BLaER1 treated with 17β-estradiol and CSF1 and Interleukin-3, amounts not matched to agents 10 nM and 100 nM (cell line): ENCODE measurements around the gene SPDYE3.

Experiments
- H3K27ac ChIP-seq, 11 experiments: shearing (Covaris generic); formaldehyde crosslinking; 2 replicates each; pipeline ENCODE4 v1.8.1; 2022
- H3K27me3 ChIP-seq, 11 experiments: shearing (Covaris generic); formaldehyde crosslinking; 2 replicates each; pipeline ENCODE4 v1.8.1; 2022
- H3K36me3 ChIP-seq, 11 experiments: shearing (Covaris generic); formaldehyde crosslinking; 2 replicates each; pipeline ENCODE4 v1.8.1; 2022
- H3K4me1 ChIP-seq, 10 experiments: shearing (Covaris generic); formaldehyde crosslinking; 2 replicates each; pipeline ENCODE4 v1.8.1; 2022
- H3K4me2 ChIP-seq, 11 experiments: shearing (Covaris generic); formaldehyde crosslinking; 2 replicates each; pipeline ENCODE4 v1.8.1; 2022
- H3K4me3 ChIP-seq, 10 experiments: shearing (Covaris generic); formaldehyde crosslinking; 2 replicates each; pipeline ENCODE4 v1.8.1; 2022
- H3K9ac ChIP-seq, 11 experiments: shearing (Covaris generic); formaldehyde crosslinking; 2 replicates each; pipeline ENCODE4 v1.8.1; 2022
- H3K9me3 ChIP-seq, 11 experiments: shearing (Covaris generic); formaldehyde crosslinking; replicated peaks in 1 of 11; 2 replicates each; pipeline ENCODE4 v1.8.1; 2022
- H4K20me1 ChIP-seq, 11 experiments: shearing (Covaris generic); formaldehyde crosslinking; 2 replicates each; pipeline ENCODE4 v1.8.1; 2022
- Cebpa-rat ChIP-seq, 11 experiments: shearing (Covaris generic); IDR thresholded peaks; 2 replicates each; pipeline ENCODE4 v1.8.1; 2022

Gene SPDYE3

GRCh38 chr7:100370303-100370702, 62.8 kb downstream of the SPDYE3 start:
- peak overlapping the region; percentile 88 to 99 (median 96) for H3K4me2 ChIP-seq
- no peaks in the 10 kb centered on the region for H3K9me3 ChIP-seq
- TF ChIP-seq Cebpa-rat (IDR thresholded peaks at IDR 0.05), result no peak
- peaks cover 0 to 27% (median 0%) of the 10 kb centered on the region in 11 experiments; a peak in 5 of 22 replicates for H4K20me1 ChIP-seq
- peak overlapping the region; percentile 18 to 82 (median 79); a peak in 18 of 22 replicates for H3K9ac ChIP-seq
- peaks cover 82 to 100% (median 96%) of the 10 kb centered on the region in 10 experiments for H3K4me1 ChIP-seq
- peaks cover 0 to 12% (median 0%) of the 10 kb centered on the region in 11 experiments; a peak in 4 of 22 replicates for H3K36me3 ChIP-seq
- no peak overlapping the region for H3K4me3 ChIP-seq
- peak overlapping the region; percentile 85 to 98 (median 92) for H3K27ac ChIP-seq
- no peaks in the 10 kb centered on the region for H3K27me3 ChIP-seq

GRCh38 chr7:100370746-100371145, 63.2 kb downstream of the SPDYE3 start:
- Histone ChIP-seq H3K27ac (peak overlapping the region; percentile 85 to 98 (median 92)), H3K9ac (peak overlapping the region in 9 of 11 experiments; percentile 22 to 82 (median 79); a peak in 10 of 22 replicates), H3K36me3 (peaks cover 0 to 16% (median 0%) of the 10 kb centered on the region in 11 experiments; a peak in 3 of 22 replicates), H3K9me3 (no peaks in the 10 kb centered on the region), H3K4me3 (no peak overlapping the region), H3K4me2 (peak overlapping the region; percentile 88 to 99 (median 96); a peak in 20 of 22 replicates), H3K4me1 (peaks cover 82 to 100% (median 92%) of the 10 kb centered on the region in 10 experiments), H3K27me3 (no peaks in the 10 kb centered on the region), H4K20me1 (peaks cover 0 to 27% (median 0%) of the 10 kb centered on the region in 11 experiments; a peak in 5 of 22 replicates)
- no peak for TF ChIP-seq Cebpa-rat (IDR thresholded peaks at IDR 0.05)

GRCh38 chr7:100371561-100372171, 64.2 kb downstream of the SPDYE3 start:
- H3K27ac ChIP-seq, result peak overlapping the region; percentile 85 to 98 (median 92)
- peaks cover 75 to 100% (median 84%) of the 10 kb centered on the region in 10 experiments for H3K4me1 ChIP-seq
- peak overlapping the region; percentile 78 to 99 (median 96) for H3K4me2 ChIP-seq

More at GRCh38 chr7:100371561-100372171, 64.2 kb downstream of the SPDYE3 start:
- Histone ChIP-seq H3K36me3 (peaks cover 0 to 24% (median 0%) of the 10 kb centered on the region in 11 experiments; a peak in 4 of 22 replicates), H3K27me3 (no peaks in the 10 kb centered on the region), H3K9me3 (no peaks in the 10 kb centered on the region), H4K20me1 (peaks cover 0 to 22% (median 0%) of the 10 kb centered on the region in 11 experiments; a peak in 3 of 22 replicates), H3K9ac (peak overlapping the region; percentile 58 to 87 (median 74); a peak in 20 of 22 replicates), H3K4me3 (0 out of 20 replicates have a peak overlapping the region, but pooled peaks of 1 of the 10 experiments have one; percentile 36)
- no peak for TF ChIP-seq Cebpa-rat (IDR thresholded peaks at IDR 0.05)
